GM23248 (cell line): ENCODE results near the gene MXD3.

Experiments
- EZH2 ChIP-seq: fragments of 200-600 bp; sonication (generic); IDR thresholded peaks from 2 replicates; pipeline ENCODE4 v1.6.1; 2018; ENCODE audit warnings: antibody characterized with exemption, mild to moderate bottlenecking; ENCODE audit not compliant: insufficient read depth, poor library complexity, severe bottlenecking
- EZH2phosphoT487 ChIP-seq: fragments of 200-600 bp; sonication (generic); IDR thresholded peaks from 2 replicates; pipeline ENCODE4 v1.6.1; 2018; ENCODE audit warnings: antibody characterized with exemption, moderate library complexity, mild to moderate bottlenecking, low read depth; ENCODE audit not compliant: insufficient read depth

DNA sequence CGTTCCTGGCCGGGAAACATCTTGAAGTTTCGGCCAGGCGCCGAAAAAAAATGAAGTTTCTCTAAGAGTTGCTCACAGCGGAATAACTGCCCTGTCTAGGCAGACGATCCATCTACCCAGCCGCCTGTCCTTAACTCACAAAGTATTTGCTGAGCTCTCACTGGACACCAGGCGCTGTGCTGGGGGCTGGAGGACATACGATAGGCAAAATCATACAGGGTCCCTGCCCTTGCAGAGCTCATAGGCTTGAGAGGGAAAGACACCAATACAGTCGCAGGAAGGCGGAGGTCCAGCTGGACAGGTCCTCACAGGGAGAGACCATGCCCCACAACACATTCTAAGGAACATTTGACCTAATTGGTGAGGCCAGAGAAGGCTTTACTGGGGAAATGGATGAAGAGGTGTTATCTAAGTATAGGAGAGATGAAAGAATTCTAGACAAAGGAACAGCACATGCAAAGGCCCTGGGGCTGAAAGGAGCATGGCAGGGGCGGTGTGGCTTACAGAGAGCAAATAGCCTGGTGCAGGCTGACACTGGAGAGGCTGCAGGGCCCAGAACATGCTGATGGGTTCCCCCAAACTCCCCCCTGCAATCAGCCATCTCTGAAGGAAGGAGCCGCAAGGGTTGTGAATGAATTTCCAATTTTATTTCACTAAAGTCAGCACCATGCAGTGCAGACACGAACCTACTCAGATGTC is 2.0 kb upstream of the MXD3 start:
- TF ChIP-seq EZH2 (no peak), EZH2phosphoT487 (no peak)
